SU-DHL-6 (cell line): ENCODE results near the gene JMY.

Source experiments
- H2AFZ ChIP-seq: fragments of 200-600 bp; sonication (generic); 2 replicates; pipeline ENCODE4 v1.6.1; 2014; ENCODE audit warnings: low read depth, mild to moderate bottlenecking, moderate library complexity, mixed read lengths, antibody characterized with exemption, low read length; ENCODE audit not compliant: severe bottlenecking
- H3F3A ChIP-seq: fragments of 200-600 bp; shearing (Covaris generic); 2 replicates; pipeline ENCODE4 v1.6.0; 2016; ENCODE audit warnings: antibody characterized with exemption, mild to moderate bottlenecking; ENCODE audit not compliant: insufficient read depth
- H3K27ac ChIP-seq: fragments of 200-600 bp; sonication (generic); 2 replicates; pipeline ENCODE4 v1.5.1; 2016; ENCODE audit warnings: low read depth, mild to moderate bottlenecking, low read length, moderate library complexity, mixed read lengths
- H3K27me3 ChIP-seq: fragments of 200-600 bp; sonication (generic), shearing (Covaris generic); 2 replicates; pipeline ENCODE4 v1.6.0; 2014; ENCODE audit warnings: mild to moderate bottlenecking, low read length
- H3K36me3 ChIP-seq: fragments of 200-600 bp; sonication (generic); 2 replicates; pipeline ENCODE4 v1.6.1; 2014; ENCODE audit warnings: mild to moderate bottlenecking, low read length, mixed read lengths
- H3K4me2 ChIP-seq: fragments of 300-600, 200-600 bp; shearing (Covaris generic), sonication (generic); 2 replicates; pipeline ENCODE4 v1.6.0; 2014; ENCODE audit warnings: low read length, low read depth, mild to moderate bottlenecking; ENCODE audit not compliant: poor library complexity, severe bottlenecking
- H3K4me3 ChIP-seq: fragments of 200-600 bp; sonication (generic); 2 replicates; pipeline ENCODE4 v1.5.1; 2014; ENCODE audit warnings: antibody characterized with exemption, low read length, mild to moderate bottlenecking, mixed read lengths; ENCODE audit not compliant: insufficient read depth, poor library complexity, severe bottlenecking
- H3K79me2 ChIP-seq: fragments of 200-600 bp; sonication (generic); 2 replicates; pipeline ENCODE4 v1.6.1; 2014; ENCODE audit warnings: mild to moderate bottlenecking, low read length, moderate library complexity; ENCODE audit not compliant: insufficient read depth
- H3K9ac ChIP-seq: fragments of 200-600 bp; sonication (generic); 2 replicates; pipeline ENCODE4 v1.7.0; 2014; ENCODE audit warnings: mild to moderate bottlenecking, low read length
- H3K9me2 ChIP-seq: fragments of 200-600 bp; sonication (generic); replicated peaks from 2 replicates; pipeline ENCODE4 v1.6.1; 2014; ENCODE audit warnings: low read length; ENCODE audit not compliant: insufficient read depth
- H3K9me3 ChIP-seq: fragments of 200-600 bp; sonication (generic); 2 replicates; pipeline ENCODE4 v1.6.1; 2014; ENCODE audit warnings: low read length, mixed read lengths; ENCODE audit not compliant: insufficient read depth
- H4K20me1 ChIP-seq: fragments of 200-600 bp; sonication (generic); 2 replicates; pipeline ENCODE4 v1.6.1; 2014; ENCODE audit warnings: low read depth, mild to moderate bottlenecking, antibody characterized with exemption, low read length, moderate library complexity, mixed read lengths
- EZH2phosphoT487 ChIP-seq: fragments of 200-600 bp; sonication (generic), shearing (Covaris generic); conservative IDR thresholded peaks from 2 replicates; pipeline ENCODE4 v1.6.1; 2018; ENCODE audit warnings: mild to moderate bottlenecking, antibody characterized with exemption, low read length, moderate library complexity, mixed read lengths
- TF ChIP-seq, protein P1 (sequence below): fragments of 200-600 bp; sonication (generic); IDR thresholded peaks from one replicate; pipeline ENCODE4 v1.5.1; 2017; ENCODE audit warnings: antibody characterized with exemption, mild to moderate bottlenecking, low read length, moderate library complexity; ENCODE audit not compliant: insufficient read depth, poor library complexity, severe bottlenecking

JMY gene

DNA sequence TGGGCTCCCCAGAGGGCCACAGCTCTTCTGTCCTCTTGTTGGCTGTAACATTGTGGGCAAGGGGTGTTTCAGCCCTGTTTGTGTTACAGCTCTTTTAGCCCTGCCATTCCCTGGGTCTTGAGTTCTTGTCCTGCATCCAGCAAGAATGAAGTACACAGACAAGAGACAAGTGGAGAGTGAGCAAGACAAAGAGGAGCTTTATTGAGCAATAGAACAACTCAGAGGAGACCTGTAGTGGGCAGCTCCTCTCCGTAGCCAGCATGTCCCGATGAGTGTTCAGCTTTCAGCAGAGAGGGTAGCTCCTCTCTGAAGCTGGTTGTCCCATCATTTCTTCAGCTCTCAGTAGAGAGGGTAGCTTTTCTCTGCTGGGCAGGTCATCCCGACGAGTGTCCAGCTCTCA, 22.9 kb downstream of the JMY start:
- TF ChIP-seq EZH2phosphoT487: no peak
- TF ChIP-seq, protein P1, sequence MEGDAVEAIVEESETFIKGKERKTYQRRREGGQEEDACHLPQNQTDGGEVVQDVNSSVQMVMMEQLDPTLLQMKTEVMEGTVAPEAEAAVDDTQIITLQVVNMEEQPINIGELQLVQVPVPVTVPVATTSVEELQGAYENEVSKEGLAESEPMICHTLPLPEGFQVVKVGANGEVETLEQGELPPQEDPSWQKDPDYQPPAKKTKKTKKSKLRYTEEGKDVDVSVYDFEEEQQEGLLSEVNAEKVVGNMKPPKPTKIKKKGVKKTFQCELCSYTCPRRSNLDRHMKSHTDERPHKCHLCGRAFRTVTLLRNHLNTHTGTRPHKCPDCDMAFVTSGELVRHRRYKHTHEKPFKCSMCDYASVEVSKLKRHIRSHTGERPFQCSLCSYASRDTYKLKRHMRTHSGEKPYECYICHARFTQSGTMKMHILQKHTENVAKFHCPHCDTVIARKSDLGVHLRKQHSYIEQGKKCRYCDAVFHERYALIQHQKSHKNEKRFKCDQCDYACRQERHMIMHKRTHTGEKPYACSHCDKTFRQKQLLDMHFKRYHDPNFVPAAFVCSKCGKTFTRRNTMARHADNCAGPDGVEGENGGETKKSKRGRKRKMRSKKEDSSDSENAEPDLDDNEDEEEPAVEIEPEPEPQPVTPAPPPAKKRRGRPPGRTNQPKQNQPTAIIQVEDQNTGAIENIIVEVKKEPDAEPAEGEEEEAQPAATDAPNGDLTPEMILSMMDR: no peak
- H3K4me2 ChIP-seq: no peak overlapping the region
- H3K9ac ChIP-seq: no peak overlapping the region
- H3K4me3 ChIP-seq: no peak overlapping the region
- H3K27ac ChIP-seq: no peak overlapping the region
- H3F3A ChIP-seq: no peaks in the 10 kb centered on the region
- H3K9me2 ChIP-seq: no peaks in the 10 kb centered on the region
- no peaks in the 10 kb centered on the region for H3K79me2 ChIP-seq
- H3K36me3 ChIP-seq: no peaks in the 10 kb centered on the region
- H3K9me3 ChIP-seq: no peaks in the 10 kb centered on the region
- no peaks in the 10 kb centered on the region for H3K27me3 ChIP-seq
- no peaks in the 10 kb centered on the region for H4K20me1 ChIP-seq
- H2AFZ ChIP-seq: no peak overlapping the region

DNA sequence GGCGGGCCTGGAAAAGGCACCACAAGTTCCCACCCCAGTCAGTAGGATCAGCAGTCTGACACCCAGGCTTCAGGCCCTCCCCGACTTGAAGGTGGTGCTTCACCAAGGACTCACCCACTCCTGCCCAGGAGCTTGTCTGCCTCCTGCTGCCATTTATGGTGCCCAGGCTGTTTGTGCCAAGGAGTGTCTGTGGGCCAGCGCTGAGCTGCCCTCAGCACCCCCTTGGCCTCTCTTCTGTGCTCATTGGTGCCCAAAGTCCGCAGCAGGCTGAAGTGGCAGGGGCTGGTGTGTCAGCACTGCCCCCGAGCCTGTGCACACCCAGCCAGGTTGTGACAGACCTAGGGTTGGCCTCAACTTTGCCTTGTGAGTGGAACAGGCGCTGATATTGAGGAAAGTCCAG, 23.5 kb downstream of the JMY start:
- Histone ChIP-seq H3K27me3 (no peaks in the 10 kb centered on the region), H3K79me2 (no peaks in the 10 kb centered on the region), H4K20me1 (no peaks in the 10 kb centered on the region), H3K27ac (no peak overlapping the region), H3K4me2 (no peak overlapping the region), H2AFZ (no peak overlapping the region), H3K9ac (no peak overlapping the region), H3K4me3 (no peak overlapping the region), H3K9me2 (no peaks in the 10 kb centered on the region), H3K9me3 (no peaks in the 10 kb centered on the region), H3F3A (no peaks in the 10 kb centered on the region), H3K36me3 (no peaks in the 10 kb centered on the region)
- no peak for TF ChIP-seq EZH2phosphoT487
- TF ChIP-seq, protein P1: no peak

DNA sequence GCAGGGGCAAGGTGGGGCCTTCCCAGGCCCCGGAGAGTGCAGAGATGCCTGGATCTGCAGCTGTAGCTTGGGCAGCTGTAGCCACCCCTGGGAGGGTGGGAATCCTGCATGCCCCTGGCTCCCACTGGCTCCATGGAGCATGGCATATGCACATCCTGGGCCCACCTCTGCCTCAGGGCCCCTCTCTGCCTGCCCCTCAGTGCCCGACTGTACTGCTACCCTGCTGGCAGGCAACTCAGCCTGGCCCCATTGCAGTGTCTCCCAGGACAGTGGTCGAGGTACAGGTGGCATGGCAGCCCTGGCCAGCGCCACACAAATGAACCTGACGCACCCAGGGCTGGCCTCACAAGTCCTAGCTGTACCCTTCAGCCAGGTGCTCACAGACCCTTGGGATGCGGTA, 23.9 kb downstream of the JMY start:
- H3K27me3 ChIP-seq: no peaks in the 10 kb centered on the region
- no peaks in the 10 kb centered on the region for H4K20me1 ChIP-seq
- no peak for TF ChIP-seq EZH2phosphoT487
- TF ChIP-seq, protein P1: no peak
- no peaks in the 10 kb centered on the region for H3F3A ChIP-seq
- H3K36me3 ChIP-seq: no peaks in the 10 kb centered on the region
- H2AFZ ChIP-seq: no peak overlapping the region
- no peak overlapping the region for H3K4me3 ChIP-seq
- no peak overlapping the region for H3K4me2 ChIP-seq
- no peaks in the 10 kb centered on the region for H3K9me2 ChIP-seq
- no peaks in the 10 kb centered on the region for H3K79me2 ChIP-seq
- no peak overlapping the region for H3K27ac ChIP-seq
- no peaks in the 10 kb centered on the region for H3K9me3 ChIP-seq
- no peak overlapping the region for H3K9ac ChIP-seq
